Measurements from ENCODE around the gene NCKAP5. TPM values are rescaled to one million over a fixed set of nuclear protein-coding genes. Genes with fewer than 3 reads are reported as not detected.

Gene NCKAP5
- total RNA-seq, 4 donors from 2014 or later: 0.55 to 6.6 (median 3.3) TPM; not detected in 1

- Histone ChIP-seq H3K4me1 (no peaks in the 10 kb centered on the region), H3K36me3 (no peaks in the 10 kb centered on the region), H3K4me3 (no peak overlapping the region), H3K27ac (no peak overlapping the region), H3K9me3 (no peaks in the 10 kb centered on the region), H3K27me3 (no peaks in the 10 kb centered on the region)
- no peak for DNase-seq
- no peak for TF ChIP-seq POLR2A (IDR thresholded peaks at IDR 0.05)
- TF ChIP-seq CTCF (IDR thresholded peaks at IDR 0.05): no peak
- intact Hi-C loops (cut with DNase I; ENCODE audit: low total_unique reads): no loop called here
Measured at GRCh38 chr2:133434959-133435668, 133.1 kb downstream of the NCKAP5 start.

- TF ChIP-seq POLR2A (IDR thresholded peaks at IDR 0.05) (no peak), CTCF (IDR thresholded peaks at IDR 0.05) (no peak)
- Histone ChIP-seq H3K9me3 (no peaks in the 10 kb centered on the region), H3K4me1 (no peaks in the 10 kb centered on the region), H3K36me3 (no peaks in the 10 kb centered on the region), H3K27me3 (no peaks in the 10 kb centered on the region), H3K4me3 (no peak overlapping the region), H3K27ac (no peak overlapping the region)
- DNase-seq: no peak
- intact Hi-C loops (cut with DNase I; ENCODE audit: low total_unique reads): no loop called here
Measured at GRCh38 chr2:133433455-133434451, 134.5 kb downstream of the NCKAP5 start.

DNA sequence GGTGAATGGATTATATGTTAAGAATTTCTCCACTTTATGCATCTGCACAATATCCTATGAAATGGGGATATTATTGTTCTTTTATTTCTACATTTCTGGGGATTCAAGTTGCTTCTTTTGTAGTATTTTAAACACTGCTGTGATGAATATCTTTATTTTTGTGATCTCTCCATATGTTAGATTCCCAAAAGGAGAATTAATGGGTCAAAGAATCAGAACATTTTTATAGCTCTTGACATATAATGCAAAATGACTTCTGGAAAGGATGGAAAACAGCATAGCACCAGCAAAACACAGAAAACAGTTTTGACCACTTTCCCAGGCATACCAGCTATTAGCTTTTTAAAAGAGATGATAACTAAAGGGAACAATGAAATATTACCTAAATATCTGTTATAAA, 135.5 kb downstream of the NCKAP5 start:
- intact Hi-C loops (cut with DNase I; ENCODE audit: low total_unique reads): no loop called here
- no peak overlapping the region for H3K27ac ChIP-seq
- H3K9me3 ChIP-seq: no peaks in the 10 kb centered on the region
- H3K4me1 ChIP-seq: no peaks in the 10 kb centered on the region
- no peaks in the 10 kb centered on the region for H3K27me3 ChIP-seq
- H3K4me3 ChIP-seq: no peak overlapping the region
- no peaks in the 10 kb centered on the region for H3K36me3 ChIP-seq
- DNase-seq: no peak
- TF ChIP-seq CTCF (IDR thresholded peaks at IDR 0.05) (no peak), POLR2A (IDR thresholded peaks at IDR 0.05) (no peak)

- Histone ChIP-seq H3K4me1 (no peaks in the 10 kb centered on the region), H3K27me3 (no peaks in the 10 kb centered on the region), H3K9me3 (no peaks in the 10 kb centered on the region), H3K4me3 (no peak overlapping the region), H3K27ac (no peak overlapping the region), H3K36me3 (no peaks in the 10 kb centered on the region)
- DNase-seq: no peak
- intact Hi-C loops (cut with DNase I; ENCODE audit: low total_unique reads): no loop called here
- no peak for TF ChIP-seq POLR2A (IDR thresholded peaks at IDR 0.05)
- TF ChIP-seq CTCF (IDR thresholded peaks at IDR 0.05): no peak
Measured at GRCh38 chr2:133431289-133431688, 137.0 kb downstream of the NCKAP5 start.

GRCh38 chr2:133426791-133427190, 141.5 kb downstream of the NCKAP5 start:
- DNase-seq: no peak
- H3K36me3 ChIP-seq: no peaks in the 10 kb centered on the region
- intact Hi-C loops (cut with DNase I; ENCODE audit: low total_unique reads): no loop called here
- H3K27ac ChIP-seq: no peak overlapping the region
- no peak for TF ChIP-seq CTCF (IDR thresholded peaks at IDR 0.05)
- no peak for TF ChIP-seq POLR2A (IDR thresholded peaks at IDR 0.05)
- H3K27me3 ChIP-seq: no peaks in the 10 kb centered on the region
- H3K4me1 ChIP-seq: no peaks in the 10 kb centered on the region
- H3K9me3 ChIP-seq: no peaks in the 10 kb centered on the region
- H3K4me3 ChIP-seq: no peak overlapping the region
